BLaER1 (cell line): ENCODE data around the gene TMBIM4.

Source experiments
- H3K27ac ChIP-seq: shearing (Covaris generic); formaldehyde crosslinking; 2 replicates; pipeline ENCODE4 v1.8.1; 2022
- H3K27me3 ChIP-seq: shearing (Covaris generic); formaldehyde crosslinking; 2 replicates; pipeline ENCODE4 v1.8.1; 2022
- H3K36me3 ChIP-seq: shearing (Covaris generic); formaldehyde crosslinking; 2 replicates; pipeline ENCODE4 v1.8.1; 2022
- H3K4me1 ChIP-seq: shearing (Covaris generic); formaldehyde crosslinking; 2 replicates; pipeline ENCODE4 v1.8.1; 2022
- H3K4me2 ChIP-seq: shearing (Covaris generic); formaldehyde crosslinking; 2 replicates; pipeline ENCODE4 v1.8.1; 2022
- H3K4me3 ChIP-seq: shearing (Covaris generic); formaldehyde crosslinking; 2 replicates; pipeline ENCODE4 v1.8.1; 2022
- H3K9ac ChIP-seq: shearing (Covaris generic); formaldehyde crosslinking; 2 replicates; pipeline ENCODE4 v1.8.1; 2022
- H3K9me3 ChIP-seq: shearing (Covaris generic); formaldehyde crosslinking; 2 replicates; pipeline ENCODE4 v1.8.1; 2022
- H4K20me1 ChIP-seq: shearing (Covaris generic); formaldehyde crosslinking; 2 replicates; pipeline ENCODE4 v1.8.1; 2022
- Cebpa-rat ChIP-seq: shearing (Covaris generic); IDR thresholded peaks from 2 replicates; pipeline ENCODE4 v1.8.1; 2022

The TMBIM4 gene

GRCh38 chr12:66127650-66128049 is 42.1 kb downstream of the TMBIM4 start:
- no peaks in the 10 kb centered on the region for H3K27me3 ChIP-seq
- peaks cover 47% of the 10 kb centered on the region for H4K20me1 ChIP-seq
- no peak for TF ChIP-seq Cebpa-rat
- no peak overlapping the region for H3K4me2 ChIP-seq
- H3K9ac ChIP-seq, result no peak overlapping the region
- H3K27ac ChIP-seq, result no peak overlapping the region
- peaks cover 61% of the 10 kb centered on the region for H3K36me3 ChIP-seq
- H3K9me3 ChIP-seq, result no peaks in the 10 kb centered on the region
- no peak overlapping the region for H3K4me3 ChIP-seq
- H3K4me1 ChIP-seq, result peaks cover 30% of the 10 kb centered on the region

- no peaks in the 10 kb centered on the region for H3K9me3 ChIP-seq
- peaks cover 24% of the 10 kb centered on the region for H4K20me1 ChIP-seq
- peaks cover 71% of the 10 kb centered on the region for H3K36me3 ChIP-seq
- H3K4me2 ChIP-seq, result no peak overlapping the region
- H3K4me1 ChIP-seq, result 0 out of 2 replicates have a peak, but pooled peaks cover 7% of the 10 kb centered on the region
- TF ChIP-seq Cebpa-rat, result no peak
- no peak overlapping the region for H3K9ac ChIP-seq
- no peak overlapping the region for H3K27ac ChIP-seq
- H3K4me3 ChIP-seq, result no peak overlapping the region
- no peaks in the 10 kb centered on the region for H3K27me3 ChIP-seq
Measured at GRCh38 chr12:66120477-66120876, 49.3 kb downstream of the TMBIM4 start.

GRCh38 chr12:66119870-66120241 is 49.9 kb downstream of the TMBIM4 start:
- Histone ChIP-seq H3K4me2 (no peak overlapping the region), H3K4me1 (0 out of 2 replicates have a peak, but pooled peaks cover 13% of the 10 kb centered on the region), H3K9me3 (no peaks in the 10 kb centered on the region), H3K9ac (no peak overlapping the region), H3K27me3 (no peaks in the 10 kb centered on the region), H3K36me3 (peaks cover 65% of the 10 kb centered on the region), H3K27ac (no peak overlapping the region), H3K4me3 (no peak overlapping the region), H4K20me1 (peaks cover 18% of the 10 kb centered on the region)
- no peak for TF ChIP-seq Cebpa-rat

- H3K27ac ChIP-seq, result no peak overlapping the region
- peaks cover 13% of the 10 kb centered on the region for H4K20me1 ChIP-seq
- no peaks in the 10 kb centered on the region for H3K27me3 ChIP-seq
- H3K4me3 ChIP-seq, result no peak overlapping the region
- H3K4me1 ChIP-seq, result 0 out of 2 replicates have a peak, but pooled peaks cover 13% of the 10 kb centered on the region
- H3K9me3 ChIP-seq, result no peaks in the 10 kb centered on the region
- H3K36me3 ChIP-seq, result peaks cover 60% of the 10 kb centered on the region
- H3K4me2 ChIP-seq, result no peak overlapping the region
- no peak for TF ChIP-seq Cebpa-rat
- H3K9ac ChIP-seq, result no peak overlapping the region
Measured at GRCh38 chr12:66119229-66119869, 50.4 kb downstream of the TMBIM4 start.

GRCh38 chr12:66118240-66118891 is 51.4 kb downstream of the TMBIM4 start:
- no peak overlapping the region for H3K9ac ChIP-seq
- no peak overlapping the region for H3K27ac ChIP-seq
- H3K27me3 ChIP-seq, result no peaks in the 10 kb centered on the region
- peaks cover 50% of the 10 kb centered on the region for H3K36me3 ChIP-seq
- TF ChIP-seq Cebpa-rat, result no peak
- peaks cover 11% of the 10 kb centered on the region; the same call in 1 of the 2 replicates for H4K20me1 ChIP-seq
- H3K4me2 ChIP-seq, result no peak overlapping the region
- H3K4me1 ChIP-seq, result 0 out of 2 replicates have a peak, but pooled peaks cover 13% of the 10 kb centered on the region
- no peaks in the 10 kb centered on the region for H3K9me3 ChIP-seq
- no peak overlapping the region for H3K4me3 ChIP-seq

GRCh38 chr12:66117242-66117641 is 52.6 kb downstream of the TMBIM4 start:
- Histone ChIP-seq H3K4me2 (no peak overlapping the region), H3K4me3 (no peak overlapping the region), H3K4me1 (0 out of 2 replicates have a peak, but pooled peaks cover 13% of the 10 kb centered on the region), H3K27ac (no peak overlapping the region), H3K9me3 (no peaks in the 10 kb centered on the region), H3K27me3 (no peaks in the 10 kb centered on the region), H4K20me1 (peaks cover 5% of the 10 kb centered on the region; the same call in 1 of the 2 replicates), H3K9ac (no peak overlapping the region), H3K36me3 (peaks cover 39% of the 10 kb centered on the region)
- TF ChIP-seq Cebpa-rat, result no peak

- H3K36me3 ChIP-seq, result peaks cover 21% of the 10 kb centered on the region; the same call in 1 of the 2 replicates
- 0 out of 2 replicates have a peak, but pooled peaks cover 12% of the 10 kb centered on the region for H3K4me1 ChIP-seq
- H3K4me2 ChIP-seq, result no peak overlapping the region; the same call in 1 of the 2 replicates
- H3K9ac ChIP-seq, result no peak overlapping the region
- no peaks in the 10 kb centered on the region for H3K9me3 ChIP-seq
- no peak overlapping the region for H3K4me3 ChIP-seq
- H3K27ac ChIP-seq, result no peak overlapping the region
- 0 out of 2 replicates have a peak, but pooled peaks cover 3% of the 10 kb centered on the region for H4K20me1 ChIP-seq
- no peaks in the 10 kb centered on the region for H3K27me3 ChIP-seq
- no peak for TF ChIP-seq Cebpa-rat
Measured at GRCh38 chr12:66115071-66115600, 54.7 kb downstream of the TMBIM4 start.

GRCh38 chr12:66113471-66113870 is 56.3 kb downstream of the TMBIM4 start:
- no peak for TF ChIP-seq Cebpa-rat
- H3K4me2 ChIP-seq, result no peak overlapping the region

GRCh38 chr12:66111605-66112004 is 58.2 kb downstream of the TMBIM4 start:
- H3K27me3 ChIP-seq, result no peaks in the 10 kb centered on the region
- H3K9me3 ChIP-seq, result no peaks in the 10 kb centered on the region
- H3K4me2 ChIP-seq, result no peak overlapping the region
- no peaks in the 10 kb centered on the region for H3K36me3 ChIP-seq
- 0 out of 2 replicates have a peak, but pooled peaks cover 8% of the 10 kb centered on the region for H3K4me1 ChIP-seq
- H3K9ac ChIP-seq, result no peak overlapping the region
- TF ChIP-seq Cebpa-rat, result peak; percentile 8; the same call in 1 of the 2 replicates
- no peak overlapping the region for H3K4me3 ChIP-seq
- H3K27ac ChIP-seq, result no peak overlapping the region
- no peaks in the 10 kb centered on the region for H4K20me1 ChIP-seq

More at GRCh38 chr12:66113471-66113870, 56.3 kb downstream of the TMBIM4 start:
- peaks cover 6% of the 10 kb centered on the region; the same call in 1 of the 2 replicates for H3K36me3 ChIP-seq
- H3K27ac ChIP-seq, result no peak overlapping the region
- no peaks in the 10 kb centered on the region for H3K9me3 ChIP-seq
- no peaks in the 10 kb centered on the region for H4K20me1 ChIP-seq
- no peak overlapping the region for H3K4me3 ChIP-seq
- no peak overlapping the region for H3K9ac ChIP-seq
- H3K4me1 ChIP-seq, result 0 out of 2 replicates have a peak, but pooled peaks cover 8% of the 10 kb centered on the region
- no peaks in the 10 kb centered on the region for H3K27me3 ChIP-seq

- H3K27me3 ChIP-seq, result no peaks in the 10 kb centered on the region
- H3K9me3 ChIP-seq, result no peaks in the 10 kb centered on the region
- H3K9ac ChIP-seq, result no peak overlapping the region
- no peaks in the 10 kb centered on the region for H4K20me1 ChIP-seq
- H3K36me3 ChIP-seq, result no peaks in the 10 kb centered on the region
- H3K4me3 ChIP-seq, result no peak overlapping the region
- no peak overlapping the region for H3K4me2 ChIP-seq
- H3K27ac ChIP-seq, result no peak overlapping the region
- TF ChIP-seq Cebpa-rat, result no peak
- H3K4me1 ChIP-seq, result no peaks in the 10 kb centered on the region
Measured at GRCh38 chr12:66109056-66109455, 60.7 kb downstream of the TMBIM4 start.
